Large intestine (tissue), 12 donors: ENCODE data around the gene GPR158. TPM values are rescaled to one million over a fixed set of nuclear protein-coding genes. Genes with fewer than 3 reads are reported as not detected.
A peak's percentile ranks its signal among the peaks of the same experiment; 100 is the strongest.
"Not testable (repeated sequence)": the region's sequence is repeated elsewhere in the genome, so short reads cannot be mapped to it uniquely, and the experiment has no call there.

Experiments used
- DNase-seq, 2 donors: peaks; one replicate each; pipeline versions ENCODE4 v3.0.0 to v3.0.0-alpha.2; 2013
- H3K27ac ChIP-seq: one replicate; pipeline ENCODE4 v1.5.1; 2013; ENCODE audit warnings: low read length
- H3K27me3 ChIP-seq: 2 replicates; pipeline ENCODE4 v1.6.1; 2013; ENCODE audit warnings: low read length; ENCODE audit not compliant: control insufficient read depth, insufficient read depth
- H3K36me3 ChIP-seq: 2 replicates; pipeline ENCODE4 v1.6.1; 2013; ENCODE audit warnings: low read length; ENCODE audit not compliant: control insufficient read depth, insufficient read depth
- H3K4me1 ChIP-seq: one replicate; pipeline ENCODE4 v1.6.1; 2013; ENCODE audit warnings: low read length; ENCODE audit not compliant: control insufficient read depth, insufficient read depth
- H3K4me3 ChIP-seq: one replicate; pipeline ENCODE4 v1.5.1; 2013; ENCODE audit warnings: low read length
- H3K9me3 ChIP-seq: one replicate; pipeline ENCODE4 v1.6.1; 2013; ENCODE audit warnings: mild to moderate bottlenecking, low read depth, low read length, moderate library complexity; ENCODE audit not compliant: control insufficient read depth
- WGBS: methylation state at CpG from one replicate; pipeline ENCODE4 v1.1.5; 2013; ENCODE audit warnings: low lambda C conversion rate; ENCODE audit not compliant: insufficient coverage; 5-methylcytosine and 5-hydroxymethylcytosine counted together
- long read RNA-seq, 11 donors: transcript quantifications; one replicate each; lab custom pipeline, GENCODE V29; 2026
- polyA plus RNA-seq: library from polyadenylated mRNA; unstranded; fragments of 120-200 nt; gene quantifications from one replicate; pipeline ENCODE4 v1.2.1, GENCODE V29; 2013

The GPR158 gene
- polyA plus RNA-seq = 0.33 TPM
- long read RNA-seq, donor 1 = 0 reads
- long read RNA-seq, donor 2 = 0 reads
- long read RNA-seq, donor 3 = 0 reads
- long read RNA-seq, donor 4 = 0 reads
- long read RNA-seq, donor 5 = 0 reads
- long read RNA-seq, donor 6 = 0 reads
- long read RNA-seq, donor 7 = 0 reads
- long read RNA-seq, donor 8 = 0 reads
- long read RNA-seq, donor 9 = 0 reads
- long read RNA-seq, donor 10 = 0 reads
- long read RNA-seq, donor 11 = 0 reads

GRCh38 chr10:25174461-25175230 is at the start of gene GPR158:
TSS of gene GPR158 (plus strand) at chr10:25175001. CDS start at chr10:25175421, 420 bp downstream.
- Histone ChIP-seq H3K27ac (no peak within 1 kb of the TSS), H3K4me1 (peaks cover 14% of the 10 kb centered on the region), H3K4me3 (peak within 1 kb of the TSS; percentile 54), H3K36me3 (no peaks in the 10 kb centered on the region), H3K27me3 (peaks cover 55% of the 10 kb centered on the region), H3K9me3 (peaks cover 14% of the 10 kb centered on the region)
- no CpG with 5 or more reads among the region's 83 CpGs for WGBS
- DNase-seq = peak; percentile 76 to 94

GRCh38 chr10:25125201-25125611 is 49.6 kb upstream of the GPR158 start:
- no CpG with 5 or more reads among the region's 7 CpGs for WGBS
- no peaks in the 10 kb centered on the region for H3K27me3 ChIP-seq
- H3K4me1 ChIP-seq = no peaks in the 10 kb centered on the region
- no peaks in the 10 kb centered on the region for H3K36me3 ChIP-seq
- no peak overlapping the region for H3K4me3 ChIP-seq
- peaks cover 3% of the 10 kb centered on the region for H3K9me3 ChIP-seq
- DNase-seq = no peak
- H3K27ac ChIP-seq = no peak overlapping the region

- WGBS = 67% methylated on average over 1 of the region's 4 CpGs
- H3K27ac ChIP-seq = no peak overlapping the region
- no peak for DNase-seq
- H3K9me3 ChIP-seq = peaks cover 5% of the 10 kb centered on the region
- no peaks in the 10 kb centered on the region for H3K36me3 ChIP-seq
- H3K4me3 ChIP-seq = no peak overlapping the region
- H3K4me1 ChIP-seq = no peaks in the 10 kb centered on the region
- no peaks in the 10 kb centered on the region for H3K27me3 ChIP-seq
Observed at GRCh38 chr10:25129592-25129991, 45.2 kb upstream of the GPR158 start.

DNA sequence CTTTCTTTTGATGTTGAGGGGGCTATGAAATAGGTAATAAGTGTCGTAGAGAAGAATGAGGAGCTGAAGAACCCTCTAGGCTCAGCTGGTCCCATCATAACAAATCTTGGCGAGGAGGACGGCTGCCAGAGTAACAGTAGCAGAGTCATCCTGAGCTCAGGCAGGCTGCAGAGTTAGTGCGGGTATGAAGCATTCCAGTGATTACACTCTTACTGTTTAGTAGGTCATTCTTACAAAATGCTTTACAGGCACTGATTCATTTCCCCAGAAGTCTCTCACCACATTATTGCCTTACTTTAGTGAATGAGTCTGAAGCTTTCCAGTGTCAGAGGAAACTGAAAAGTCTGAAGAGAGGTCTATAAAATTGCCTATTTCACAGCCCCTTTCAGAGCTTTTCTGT is 43.9 kb upstream of the GPR158 start:
- 80% methylated on average over 3 of the region's 4 CpGs for WGBS
- no peak for DNase-seq
- no peaks in the 10 kb centered on the region for H3K27me3 ChIP-seq
- no peak overlapping the region for H3K4me3 ChIP-seq
- H3K36me3 ChIP-seq = no peaks in the 10 kb centered on the region
- H3K27ac ChIP-seq = no peak overlapping the region
- no peaks in the 10 kb centered on the region for H3K4me1 ChIP-seq
- peaks cover 3% of the 10 kb centered on the region for H3K9me3 ChIP-seq

DNA sequence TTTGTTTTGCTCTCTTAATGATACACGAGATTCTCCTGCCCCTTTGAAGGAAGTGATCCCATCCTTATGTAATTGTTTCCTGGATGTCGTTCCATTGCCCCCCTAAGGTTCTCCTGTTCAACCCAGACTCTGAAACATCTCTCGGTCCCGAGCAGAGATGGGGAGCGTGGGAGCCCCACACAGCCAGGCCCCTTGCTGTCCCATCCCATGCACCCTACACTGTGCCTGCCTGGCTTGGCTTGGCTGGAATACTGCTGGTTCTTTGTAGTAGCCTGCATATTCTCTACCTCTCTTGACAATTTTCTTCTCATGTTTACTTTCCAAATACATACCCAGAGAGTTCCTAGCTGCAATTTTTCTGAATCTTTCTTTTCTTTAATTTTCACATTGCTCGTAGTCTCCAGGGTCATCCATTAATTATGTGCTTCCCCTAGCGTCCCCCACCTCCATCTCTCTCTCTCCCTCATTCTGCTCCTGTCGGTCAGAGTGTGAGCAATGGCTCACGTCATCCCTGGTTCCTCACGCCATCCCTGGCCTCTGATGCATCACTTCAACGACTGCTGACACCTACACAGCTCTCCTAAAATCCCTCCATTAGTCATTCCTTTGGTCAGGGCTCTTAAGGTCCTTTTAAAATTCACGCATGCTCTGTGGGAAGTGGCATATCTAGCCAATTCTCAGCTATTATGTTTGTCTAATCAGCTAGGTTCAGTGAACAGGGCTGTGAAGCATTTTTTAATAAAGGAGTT is 32.5 kb upstream of the GPR158 start:
- Histone ChIP-seq H3K9me3 (no peaks in the 10 kb centered on the region), H3K27ac (no peak overlapping the region)
- 62% methylated on average over 2 of the region's 12 CpGs for WGBS

GRCh38 chr10:25157650-25158049 is 17.2 kb upstream of the GPR158 start:
- Histone ChIP-seq H3K4me3 (no peak overlapping the region), H3K9me3 (no peaks in the 10 kb centered on the region), H3K36me3 (no peaks in the 10 kb centered on the region), H3K4me1 (no peaks in the 10 kb centered on the region), H3K27ac (no peak overlapping the region), H3K27me3 (no peaks in the 10 kb centered on the region)
- DNase-seq = no peak
- WGBS = 76% methylated on average over 2 of the region's 3 CpGs

More for the DNA sequence above, 32.5 kb upstream of the GPR158 start:
- no peak for DNase-seq
- Histone ChIP-seq H3K4me3 (no peak overlapping the region), H3K4me1 (no peaks in the 10 kb centered on the region), H3K27me3 (no peaks in the 10 kb centered on the region), H3K36me3 (no peaks in the 10 kb centered on the region)

DNA sequence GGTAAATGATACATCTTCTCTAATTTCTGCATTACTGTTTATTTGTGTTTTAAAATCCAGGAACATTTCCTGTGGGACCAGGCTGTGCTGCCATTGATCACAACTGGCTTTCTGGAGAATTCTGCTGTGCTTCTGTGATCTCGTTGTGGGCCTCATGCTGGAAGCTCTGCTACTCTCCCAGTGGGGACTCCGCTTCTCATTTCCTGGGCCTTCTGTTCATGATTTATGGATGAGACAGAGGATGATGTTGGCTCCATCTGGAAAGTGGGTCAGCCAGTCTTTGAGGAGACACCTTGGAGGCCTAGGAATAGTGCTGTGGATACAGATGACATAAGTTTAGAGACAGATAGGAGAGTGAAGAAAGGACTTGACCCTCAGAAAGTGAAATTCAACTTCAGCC is 15.2 kb upstream of the GPR158 start:
- Histone ChIP-seq H3K36me3 (no peaks in the 10 kb centered on the region), H3K27ac (no peak overlapping the region), H3K9me3 (no peaks in the 10 kb centered on the region), H3K27me3 (no peaks in the 10 kb centered on the region), H3K4me1 (no peaks in the 10 kb centered on the region), H3K4me3 (no peak overlapping the region)
- DNase-seq = no peak
- WGBS = no CpG with 5 or more reads among the region's 2 CpGs

DNA sequence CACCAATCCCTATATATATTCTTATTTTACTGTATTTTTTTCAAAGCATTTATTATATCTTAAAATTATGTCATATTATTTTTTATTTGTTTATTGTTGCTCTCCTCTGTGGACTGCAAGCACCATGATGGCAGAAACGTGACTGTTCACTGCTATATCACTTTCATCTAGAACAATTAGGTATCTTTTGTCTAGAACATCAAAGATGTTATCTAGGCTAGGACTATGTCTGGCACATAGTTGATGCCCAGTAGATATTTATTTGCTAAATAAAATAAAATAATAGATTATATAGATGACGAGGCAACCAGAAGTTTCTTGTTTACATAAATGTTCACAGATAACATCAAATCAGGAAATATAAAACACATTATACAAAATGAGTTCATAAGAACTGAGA is 12.4 kb upstream of the GPR158 start:
- Histone ChIP-seq H3K36me3 (no peaks in the 10 kb centered on the region), H3K27ac (no peak overlapping the region), H3K27me3 (no peaks in the 10 kb centered on the region), H3K4me3 (no peak overlapping the region), H3K4me1 (no peaks in the 10 kb centered on the region), H3K9me3 (no peaks in the 10 kb centered on the region)
- WGBS = 80% methylated on average over 1 of the region's 2 CpGs
- DNase-seq = no peak

DNA sequence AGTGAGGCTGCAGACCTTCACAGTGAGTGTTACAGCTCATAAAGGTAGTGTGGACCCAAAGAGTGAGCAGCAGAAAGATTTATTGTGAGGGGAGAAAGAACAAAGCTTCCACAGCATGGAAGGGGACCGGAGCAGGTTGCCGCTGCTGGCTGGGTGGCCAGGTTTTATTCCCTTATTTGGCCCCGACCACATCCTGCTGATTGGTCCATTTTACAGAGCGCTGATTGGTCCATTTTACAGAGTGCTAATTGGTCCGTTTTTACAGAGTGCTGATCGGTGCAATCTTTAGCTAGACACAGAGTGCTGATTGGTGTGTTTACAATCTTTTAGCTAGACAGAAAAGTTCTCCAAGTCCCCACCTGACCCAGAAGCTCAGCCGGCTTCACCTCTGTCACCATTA is 11.3 kb upstream of the GPR158 start:
- H3K36me3 ChIP-seq, DNase-seq, H3K27ac ChIP-seq, H3K4me1 ChIP-seq, H3K9me3 ChIP-seq, H3K27me3 ChIP-seq, H3K4me3 ChIP-seq: not testable (repeated sequence)
- 100% methylated on average over 1 of the region's 7 CpGs for WGBS

- H3K27ac ChIP-seq = no peak overlapping the region
- no peaks in the 10 kb centered on the region for H3K9me3 ChIP-seq
- H3K27me3 ChIP-seq = peaks cover 15% of the 10 kb centered on the region
- peaks cover 4% of the 10 kb centered on the region for H3K4me1 ChIP-seq
- no CpG with 5 or more reads among the region's 4 CpGs for WGBS
- no peaks in the 10 kb centered on the region for H3K36me3 ChIP-seq
- H3K4me3 ChIP-seq = no peak overlapping the region
- DNase-seq = no peak
Observed at GRCh38 chr10:25169740-25170139, 5.1 kb upstream of the GPR158 start.
